Endodermal cell (in vitro differentiated cells): ENCODE results near the gene KIRREL3. TPM values are rescaled to one million over a fixed set of nuclear protein-coding genes. Genes with fewer than 3 reads are reported as not detected.

ENCODE experiments used
- DNase-seq: peaks from one replicate; pipeline ENCODE4 v3.0.0-alpha.2; 2017
- H3K27ac ChIP-seq: 2 replicates; pipeline ENCODE4 v1.5.1; 2013; ENCODE audit warnings: mild to moderate bottlenecking, low read depth, low read length, moderate library complexity
- H3K27me3 ChIP-seq: 2 replicates; pipeline ENCODE4 v1.6.1; 2013; ENCODE audit warnings: mild to moderate bottlenecking, low read length, moderate library complexity; ENCODE audit not compliant: insufficient read depth, control insufficient read depth, poor library complexity, severe bottlenecking
- H3K36me3 ChIP-seq: 2 replicates; pipeline ENCODE4 v1.7.0; 2013; ENCODE audit warnings: mild to moderate bottlenecking, low read length, moderate library complexity; ENCODE audit not compliant: control insufficient read depth, insufficient read depth
- H3K4me1 ChIP-seq: one replicate; pipeline ENCODE4 v1.7.0; 2013; ENCODE audit warnings: low read length; ENCODE audit not compliant: control insufficient read depth, insufficient read depth
- H3K4me3 ChIP-seq: 2 replicates; pipeline ENCODE4 v1.5.1; 2013; ENCODE audit warnings: mild to moderate bottlenecking, low read length, moderate library complexity
- H3K9ac ChIP-seq: 2 replicates; pipeline ENCODE4 v1.6.1; 2013; ENCODE audit warnings: mild to moderate bottlenecking, low read length, moderate library complexity; ENCODE audit not compliant: poor library complexity, severe bottlenecking; ENCODE audit errors: extremely low read depth
- H3K9me3 ChIP-seq: 2 replicates; pipeline ENCODE4 v1.6.1; 2013; ENCODE audit warnings: mild to moderate bottlenecking, low read length, moderate library complexity; ENCODE audit not compliant: control insufficient read depth
- H3K27ac Mint-ChIP-seq: 2 replicates; pipeline ENCODE4 v1.8.0; 2020; ENCODE audit warnings: mixed read lengths
- H3K27me3 Mint-ChIP-seq: 2 replicates; pipeline ENCODE4 v1.8.0; 2021; ENCODE audit warnings: mild to moderate bottlenecking, mixed read lengths; ENCODE audit not compliant: insufficient read depth
- H3K36me3 Mint-ChIP-seq: 2 replicates; pipeline ENCODE4 v1.8.0; 2020; ENCODE audit warnings: low read depth, mixed read lengths
- H3K4me1 Mint-ChIP-seq: 2 replicates; pipeline ENCODE4 v1.8.0; 2020; ENCODE audit warnings: mixed read lengths
- H3K4me3 Mint-ChIP-seq: 2 replicates; pipeline ENCODE4 v1.8.0; 2020; ENCODE audit warnings: mild to moderate bottlenecking, moderate library complexity, mixed read lengths
- H3K9me3 Mint-ChIP-seq: 2 replicates; pipeline ENCODE4 v1.8.0; 2020; ENCODE audit warnings: mild to moderate bottlenecking, mixed read lengths
- CTCF ChIP-seq: fragments of 200-600 bp; sonication (generic); conservative IDR thresholded peaks from 2 replicates; pipeline ENCODE4 v1.5.0; 2021; ENCODE audit warnings: antibody characterized with exemption, mild to moderate bottlenecking
- WGBS, 2 experiments: methylation state at CpG; one replicate each; pipeline versions ENCODE4 v1.1.5 to v1.1.7; 2013; ENCODE audit warnings: missing lambda C conversion rate in 2 of 2, mixed read lengths in 1 of 2; ENCODE audit not compliant: insufficient coverage in 1 of 2, insufficient read length in 1 of 2; 5-methylcytosine and 5-hydroxymethylcytosine counted together
- total RNA-seq, 2 donors: library from RNA; stranded (reverse); fragmentation: NEBNext Ultra II Directional in 1 of 2; extraction: Animal tissue kit (Norgen Biotek cat#: 25700) in 1 of 2; gene quantifications; 2 replicates in 1 of 2; 3 replicates in 1 of 2; pipeline ENCODE4 v1.2.1, GENCODE V29; 2021

The KIRREL3 gene
- total RNA-seq, 2 donors from 2014 or later, result 1.1 to 1.4 TPM

DNA sequence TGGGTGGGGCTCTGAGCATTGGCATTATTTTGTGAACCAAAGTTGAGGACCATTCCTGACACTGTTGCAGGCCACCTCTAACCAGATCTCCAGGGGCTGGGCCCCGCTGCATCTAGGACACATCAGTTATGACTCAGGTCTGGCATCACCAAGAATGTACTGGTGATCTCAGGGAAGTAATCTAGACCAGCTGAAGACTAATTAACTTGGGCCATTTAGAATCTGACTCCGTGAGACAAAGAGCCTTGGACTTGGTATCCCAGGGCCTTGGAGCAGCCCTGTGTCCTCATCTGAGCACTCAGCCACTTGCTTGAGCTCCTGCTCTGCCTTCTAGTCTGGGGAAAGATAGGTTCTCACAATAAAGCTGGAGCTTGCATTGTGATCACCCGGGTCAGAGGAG, 200.6 kb downstream of the KIRREL3 start:
- Mint-ChIP-seq H3K9me3 (no peaks in the 10 kb centered on the region), H3K36me3 (no peaks in the 10 kb centered on the region)

GRCh38 chr11:126797457-126798169, 203.0 kb downstream of the KIRREL3 start:
- Histone ChIP-seq H3K4me3 (no peak overlapping the region), H3K27ac (no peak overlapping the region), H3K9ac (no peak overlapping the region), H3K9me3 (no peaks in the 10 kb centered on the region), H3K36me3 (no peaks in the 10 kb centered on the region), H3K4me1 (no peaks in the 10 kb centered on the region), H3K27me3 (no peaks in the 10 kb centered on the region)
- Mint-ChIP-seq H3K4me3 (no peak overlapping the region), H3K27ac (no peak overlapping the region), H3K4me1 (no peaks in the 10 kb centered on the region), H3K9me3 (no peaks in the 10 kb centered on the region), H3K36me3 (no peaks in the 10 kb centered on the region), H3K27me3 (peaks cover 2% of the 10 kb centered on the region)
- 81 to 90% methylated on average over 3 to 5 of the region's 5 CpGs for WGBS, 2 experiments
- no peak for TF ChIP-seq CTCF
- DNase-seq, result no peak

More for the DNA sequence above, 200.6 kb downstream of the KIRREL3 start:
- Mint-ChIP-seq H3K27me3 (peaks cover 2% of the 10 kb centered on the region), H3K27ac (no peak overlapping the region), H3K4me1 (no peaks in the 10 kb centered on the region), H3K4me3 (no peak overlapping the region)
- no peak overlapping the region for H3K27ac ChIP-seq
- no peak overlapping the region for H3K4me3 ChIP-seq
- H3K27me3 ChIP-seq, result no peaks in the 10 kb centered on the region
- WGBS, 2 experiments, result 73 to 100% methylated on average over 1 to 3 of the region's 3 CpGs
- TF ChIP-seq CTCF, result no peak
- no peaks in the 10 kb centered on the region for H3K36me3 ChIP-seq
- no peaks in the 10 kb centered on the region for H3K4me1 ChIP-seq
- H3K9ac ChIP-seq, result no peak overlapping the region
- no peaks in the 10 kb centered on the region for H3K9me3 ChIP-seq
- DNase-seq, result no peak

- Mint-ChIP-seq H3K27me3 (peaks cover 7% of the 10 kb centered on the region), H3K9me3 (no peaks in the 10 kb centered on the region), H3K4me1 (peaks cover 6% of the 10 kb centered on the region), H3K27ac (no peak overlapping the region), H3K36me3 (no peaks in the 10 kb centered on the region), H3K4me3 (no peak overlapping the region)
- H3K4me3 ChIP-seq, result no peak overlapping the region
- TF ChIP-seq CTCF, result no peak
- H3K27ac ChIP-seq, result no peak overlapping the region
- no peaks in the 10 kb centered on the region for H3K4me1 ChIP-seq
- WGBS, 2 experiments, result 93 to 96% methylated on average over 5 to 6 of the region's 6 CpGs
- no peak overlapping the region for H3K9ac ChIP-seq
- no peak for DNase-seq
- H3K27me3 ChIP-seq, result peaks cover 1% of the 10 kb centered on the region
- no peaks in the 10 kb centered on the region for H3K9me3 ChIP-seq
- H3K36me3 ChIP-seq, result no peaks in the 10 kb centered on the region
These were observed 207.0 kb downstream of the KIRREL3 start for GRCh38 chr11:126793596-126793995.
